ENCODE measurements around the gene MEIS2.
A peak's percentile ranks its signal among the peaks of the same experiment; 100 is the strongest.

Gene MEIS2

GRCh38 chr15:36901012-36901411 is 199.3 kb downstream of the MEIS2 start:
- DNase-seq = no peak
- in situ Hi-C loops (cut with HindIII; ENCODE audit: low pct_ligation_motif_present, low pct_unique_long_range_greater_than_20kb, low sequenced_read_pairs) = no loop called here

- DNase-seq = no peak
- in situ Hi-C loops (cut with HindIII; ENCODE audit: low pct_ligation_motif_present, low pct_unique_long_range_greater_than_20kb, low sequenced_read_pairs) = no loop called here
Observed at GRCh38 chr15:36899696-36900095, 200.7 kb downstream of the MEIS2 start.

- in situ Hi-C loops (cut with HindIII; ENCODE audit: low pct_ligation_motif_present, low pct_unique_long_range_greater_than_20kb, low sequenced_read_pairs) = no loop called here
- no peak for DNase-seq
Observed at GRCh38 chr15:36898536-36899126, 201.7 kb downstream of the MEIS2 start.

- DNase-seq = no peak
- in situ Hi-C loops (cut with HindIII; ENCODE audit: low pct_ligation_motif_present, low pct_unique_long_range_greater_than_20kb, low sequenced_read_pairs) = no loop called here
Observed at GRCh38 chr15:36897834-36898233, 202.5 kb downstream of the MEIS2 start.

- in situ Hi-C loops (cut with HindIII; ENCODE audit: low pct_ligation_motif_present, low pct_unique_long_range_greater_than_20kb, low sequenced_read_pairs) = no loop called here
- DNase-seq = no peak
Observed at GRCh38 chr15:36896949-36897348, 203.4 kb downstream of the MEIS2 start.

GRCh38 chr15:36894075-36894474 is 206.3 kb downstream of the MEIS2 start:
- DNase-seq = no peak
- in situ Hi-C loops (cut with HindIII; ENCODE audit: low pct_ligation_motif_present, low pct_unique_long_range_greater_than_20kb, low sequenced_read_pairs) = no loop called here

GRCh38 chr15:36893276-36893675 is 207.1 kb downstream of the MEIS2 start:
- in situ Hi-C loops (cut with HindIII; ENCODE audit: low pct_ligation_motif_present, low pct_unique_long_range_greater_than_20kb, low sequenced_read_pairs) = no loop called here
- no peak for DNase-seq

GRCh38 chr15:36888011-36888992 is 212.0 kb downstream of the MEIS2 start:
- in situ Hi-C loops (cut with HindIII; ENCODE audit: low pct_ligation_motif_present, low pct_unique_long_range_greater_than_20kb, low sequenced_read_pairs) = no loop called here

GRCh38 chr15:36887214-36887961 is 213.0 kb downstream of the MEIS2 start:
- DNase-seq = no peak
- in situ Hi-C loops (cut with HindIII; ENCODE audit: low pct_ligation_motif_present, low pct_unique_long_range_greater_than_20kb, low sequenced_read_pairs) = no loop called here

More at GRCh38 chr15:36888011-36888992, 212.0 kb downstream of the MEIS2 start:
- DNase-seq = no peak

- no peak for DNase-seq
- in situ Hi-C loops (cut with HindIII; ENCODE audit: low pct_ligation_motif_present, low pct_unique_long_range_greater_than_20kb, low sequenced_read_pairs) = no loop called here
Observed at GRCh38 chr15:36886701-36887100, 213.6 kb downstream of the MEIS2 start.

- in situ Hi-C loops (cut with HindIII; ENCODE audit: low pct_ligation_motif_present, low pct_unique_long_range_greater_than_20kb, low sequenced_read_pairs) = no loop called here
- no peak for DNase-seq
Observed at GRCh38 chr15:36886191-36886590, 214.2 kb downstream of the MEIS2 start.

GRCh38 chr15:36885771-36886170 is 214.6 kb downstream of the MEIS2 start:
- no peak for DNase-seq
- in situ Hi-C loops (cut with HindIII; ENCODE audit: low pct_ligation_motif_present, low pct_unique_long_range_greater_than_20kb, low sequenced_read_pairs) = no loop called here

- DNase-seq = no peak
- in situ Hi-C loops (cut with HindIII; ENCODE audit: low pct_ligation_motif_present, low pct_unique_long_range_greater_than_20kb, low sequenced_read_pairs) = no loop called here
Observed at GRCh38 chr15:36884936-36885635, 215.3 kb downstream of the MEIS2 start.

GRCh38 chr15:36884518-36884875 is 215.9 kb downstream of the MEIS2 start:
- in situ Hi-C loops (cut with HindIII; ENCODE audit: low pct_ligation_motif_present, low pct_unique_long_range_greater_than_20kb, low sequenced_read_pairs) = no loop called here
- DNase-seq = no peak

GRCh38 chr15:36883713-36884517 is 216.4 kb downstream of the MEIS2 start:
- in situ Hi-C loops (cut with HindIII; ENCODE audit: low pct_ligation_motif_present, low pct_unique_long_range_greater_than_20kb, low sequenced_read_pairs) = no loop called here

GRCh38 chr15:36882487-36883131 is 217.7 kb downstream of the MEIS2 start:
- in situ Hi-C loops (cut with HindIII; ENCODE audit: low pct_ligation_motif_present, low pct_unique_long_range_greater_than_20kb, low sequenced_read_pairs) = no loop called here
- peak; percentile 19 for DNase-seq

More at GRCh38 chr15:36883713-36884517, 216.4 kb downstream of the MEIS2 start:
- peak; percentile 76 for DNase-seq

- in situ Hi-C loops (cut with HindIII; ENCODE audit: low pct_ligation_motif_present, low pct_unique_long_range_greater_than_20kb, low sequenced_read_pairs) = no loop called here
- no peak for DNase-seq
Observed at GRCh38 chr15:36882056-36882455, 218.3 kb downstream of the MEIS2 start.

Data from ACHN (cell line).